Fibroblast of skin of left quadriceps (primary cell): ENCODE data around the gene OR6A2.

Experiments used
- DNase-seq, 2 experiments: peaks; one replicate each; pipeline ENCODE4 v3.0.0-alpha.2; 2013; ENCODE audit warnings: low read depth in 2 of 2

Gene OR6A2

DNA sequence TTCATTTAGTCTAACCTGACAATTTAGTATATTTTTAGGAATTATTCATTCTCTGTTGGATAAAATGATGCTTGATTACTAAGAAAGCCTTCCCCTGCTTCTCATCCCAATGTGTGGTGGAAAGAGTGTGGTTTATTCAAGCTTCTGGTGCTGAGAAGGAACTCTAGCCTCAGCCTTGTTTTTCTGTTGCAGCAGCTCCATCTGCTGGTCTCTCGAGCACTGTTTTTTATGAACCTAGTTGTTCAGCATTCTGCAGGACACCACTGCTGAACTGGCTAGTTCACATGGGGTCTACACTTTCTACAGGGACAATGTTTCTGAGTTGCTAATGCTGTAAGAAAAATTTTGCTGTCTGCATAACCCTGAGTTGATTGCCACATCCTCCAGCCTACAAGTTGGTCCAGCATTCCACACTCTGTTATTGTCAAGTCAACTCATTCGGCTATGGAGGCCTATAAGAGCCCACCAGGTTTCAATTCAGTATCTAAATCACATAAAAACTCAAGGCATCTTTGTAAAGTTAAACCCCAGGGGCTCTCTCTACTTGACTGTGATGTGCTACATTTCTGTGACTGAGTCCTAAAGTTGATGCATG, 42.0 kb downstream of the OR6A2 start:
- peak in 1 of 2 experiments; percentile 24 for DNase-seq

DNA sequence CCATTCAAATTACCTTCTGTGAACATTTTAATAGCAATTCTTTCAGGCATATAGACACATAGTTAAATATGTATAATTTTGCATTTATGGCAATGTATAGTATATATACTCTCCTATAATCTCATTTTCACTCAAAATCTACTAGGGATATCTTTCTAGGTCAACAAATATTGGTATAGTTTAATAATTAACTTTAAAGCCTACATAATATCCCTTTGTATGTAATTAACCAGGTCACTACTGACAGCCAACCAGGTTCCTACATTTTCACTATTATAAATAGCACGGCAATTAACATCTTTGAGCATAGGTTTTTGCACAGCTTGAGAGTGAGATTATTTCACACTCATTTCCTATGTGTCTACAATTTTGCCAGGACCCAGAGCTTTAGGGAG, 43.5 kb downstream of the OR6A2 start:
- no peak for DNase-seq

DNA sequence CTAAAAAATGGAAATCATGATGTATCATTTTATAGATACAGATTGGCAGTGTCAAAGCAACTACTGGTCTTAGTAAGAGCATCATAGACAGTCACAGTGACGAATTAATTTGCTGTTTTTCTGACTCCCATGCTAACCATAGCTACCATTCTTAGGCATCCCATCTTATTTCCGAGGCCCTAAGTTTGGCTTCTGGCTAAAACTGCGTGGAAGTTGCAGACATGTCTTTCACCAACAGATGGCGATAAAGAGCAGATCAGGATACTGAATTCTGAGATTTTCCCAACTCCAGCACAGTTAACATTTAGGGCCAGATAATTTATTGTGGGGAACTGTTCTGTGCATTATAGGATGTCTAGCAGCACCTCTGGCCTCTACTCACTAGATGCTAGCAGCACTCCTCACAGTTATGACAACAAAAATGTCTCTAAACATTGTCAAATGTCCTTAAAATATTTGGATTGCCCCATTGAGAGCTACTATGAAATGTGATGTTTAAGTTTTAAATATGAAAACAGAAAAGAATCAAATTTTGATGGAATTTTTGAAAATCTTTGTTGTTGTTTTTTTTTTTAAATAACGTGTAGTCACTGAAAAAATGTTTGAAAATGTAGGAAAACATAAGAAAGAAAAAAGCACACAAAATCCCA, 44.1 kb downstream of the OR6A2 start:
- DNase-seq: no peak

DNA sequence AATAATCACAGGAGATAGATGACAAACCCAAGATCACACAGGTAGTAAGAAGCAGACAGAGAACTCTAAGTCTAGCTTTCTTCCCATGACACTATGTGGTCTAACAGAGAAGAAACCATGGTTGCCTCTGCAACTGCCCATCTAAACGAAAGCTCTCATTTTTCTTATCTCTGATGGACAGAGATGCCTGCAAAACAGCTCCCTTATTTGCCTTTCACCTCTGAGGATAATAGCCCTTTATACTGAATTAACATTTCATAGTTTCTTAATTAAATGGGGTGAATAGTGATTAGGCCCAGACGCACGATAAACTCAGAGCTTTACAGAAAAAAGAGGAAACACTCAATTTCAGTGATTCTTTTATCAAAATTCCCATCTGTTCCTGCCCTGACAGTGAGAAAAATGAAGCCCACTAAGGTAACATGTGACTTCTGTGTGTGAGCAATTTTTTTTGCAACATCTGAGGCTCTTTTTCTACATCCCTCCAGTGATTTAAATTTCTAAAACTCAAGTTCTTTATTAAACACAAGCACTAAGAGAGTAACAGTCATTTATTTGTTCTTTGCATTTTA, 52.3 kb downstream of the OR6A2 start:
- DNase-seq: no peak

DNA sequence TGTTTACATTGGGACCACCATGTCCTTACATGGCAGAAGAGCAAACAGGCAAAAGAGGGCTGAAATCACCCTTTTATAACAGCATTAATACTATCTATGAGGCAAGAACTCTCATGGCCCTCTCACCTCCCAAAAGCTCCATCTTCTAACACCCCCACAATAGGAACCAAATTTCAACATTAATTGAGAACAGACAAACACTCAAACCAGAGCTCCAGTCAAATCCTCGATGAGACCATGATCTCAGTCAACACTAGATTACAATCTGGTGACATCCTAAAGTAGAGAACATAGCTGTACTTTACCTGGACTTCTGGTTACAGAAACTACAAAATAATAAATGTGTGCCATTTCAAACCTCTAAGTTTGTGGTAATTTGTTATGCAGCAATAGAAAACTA, 52.9 kb downstream of the OR6A2 start:
- no peak for DNase-seq

DNA sequence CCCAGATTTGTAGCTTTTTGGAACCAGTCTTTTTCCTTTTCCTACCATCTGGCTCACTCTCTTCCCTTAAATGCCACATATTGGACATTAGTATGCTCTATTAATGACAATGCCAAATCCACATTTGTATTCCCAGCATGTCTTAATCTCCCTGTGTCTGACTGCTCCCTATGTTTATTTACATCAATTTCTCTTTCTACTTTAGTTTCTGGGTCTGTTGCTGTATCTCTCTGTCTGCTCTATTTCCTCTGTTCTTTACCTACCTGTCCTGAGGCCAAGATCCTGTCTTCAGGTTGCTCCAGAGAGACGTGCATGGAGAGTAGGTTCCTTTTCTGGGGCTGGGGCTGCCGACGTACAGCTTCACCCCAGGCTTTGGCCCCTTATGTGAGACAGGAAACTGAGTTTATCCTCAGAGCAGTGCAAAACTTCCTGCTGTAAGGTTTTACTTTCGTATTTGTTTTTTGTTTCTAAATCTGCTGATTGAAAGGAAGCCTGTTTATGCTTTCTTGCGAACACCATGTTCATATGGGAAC, 53.3 kb downstream of the OR6A2 start:
- DNase-seq: no peak

DNA sequence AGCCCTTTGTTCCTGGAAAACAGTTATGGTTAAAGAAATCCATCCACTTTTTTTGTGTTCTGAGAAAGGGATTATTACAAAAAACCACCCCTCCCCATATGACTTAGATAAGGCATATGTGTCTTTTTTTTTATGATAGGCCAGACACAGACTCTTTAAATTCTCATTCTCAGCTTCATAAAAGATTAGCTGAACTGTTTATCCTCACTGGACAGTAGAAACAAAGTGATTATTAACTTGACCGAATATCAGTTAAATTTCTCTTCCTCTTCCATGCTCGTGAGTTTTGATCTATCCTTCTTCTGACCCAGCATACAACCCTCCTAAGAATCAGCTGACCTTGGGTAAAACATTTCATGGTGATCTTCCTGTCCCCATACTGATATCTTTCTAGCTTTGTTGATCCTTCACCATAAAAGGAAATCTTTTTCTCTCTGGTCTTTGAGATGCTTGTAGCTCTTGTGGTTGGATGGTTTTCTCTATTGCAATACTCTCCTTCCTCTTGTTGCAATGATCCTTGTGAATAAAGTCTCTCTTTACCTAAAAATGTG, 53.9 kb downstream of the OR6A2 start:
- no peak for DNase-seq

DNA sequence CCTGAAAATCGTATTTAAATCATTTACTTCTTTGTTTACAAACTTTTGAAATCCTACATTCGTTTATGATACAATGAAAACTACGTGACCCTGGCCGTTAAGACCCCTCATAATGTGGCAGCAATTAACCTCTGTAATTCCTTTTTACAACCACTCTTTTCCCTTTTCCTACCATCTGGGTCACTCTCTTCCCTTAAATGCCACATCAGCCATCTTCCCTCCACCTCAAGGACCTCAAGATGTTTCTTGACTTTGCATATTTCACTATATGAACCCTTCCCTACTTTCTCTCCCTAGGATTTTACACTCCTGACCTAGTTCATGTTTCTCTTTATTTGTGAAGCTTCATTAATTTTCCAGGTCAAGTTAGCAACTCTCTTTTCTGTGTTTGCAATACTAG, 54.5 kb downstream of the OR6A2 start:
- DNase-seq: no peak

DNA sequence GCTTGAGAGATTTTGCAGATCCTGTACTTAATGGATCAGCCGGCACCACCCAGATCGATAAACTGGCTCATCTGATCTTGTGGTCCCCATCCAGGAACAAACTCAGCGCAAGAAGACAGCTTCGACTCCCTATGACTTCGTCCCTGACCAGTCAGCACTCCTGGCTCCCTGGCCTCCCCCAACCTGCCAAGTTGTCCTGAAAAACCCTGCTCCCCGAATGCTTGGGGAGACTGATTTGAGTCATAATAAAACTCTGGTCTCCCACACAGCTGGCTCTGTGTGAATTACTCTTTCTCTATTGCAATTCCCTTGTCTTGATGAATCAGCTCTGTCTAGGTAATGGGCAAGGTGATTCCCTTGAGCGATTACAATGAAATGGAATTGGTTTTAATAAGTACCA, 57.2 kb downstream of the OR6A2 start:
- no peak for DNase-seq
